ENCODE results near the gene GALNT2. TPM values are rescaled to one million over a fixed set of nuclear protein-coding genes. Genes with fewer than 3 reads are reported as not detected.
A peak's percentile ranks its signal among the peaks of the same experiment; 100 is the strongest.

The GALNT2 gene
- total and polyA plus RNA-seq, 10 of the 15 experiments (the other 5 are each of a cell fraction or from before 2014, with no cell fraction given), result 0.52 to 27.7 (median 16.3) TPM

DNA sequence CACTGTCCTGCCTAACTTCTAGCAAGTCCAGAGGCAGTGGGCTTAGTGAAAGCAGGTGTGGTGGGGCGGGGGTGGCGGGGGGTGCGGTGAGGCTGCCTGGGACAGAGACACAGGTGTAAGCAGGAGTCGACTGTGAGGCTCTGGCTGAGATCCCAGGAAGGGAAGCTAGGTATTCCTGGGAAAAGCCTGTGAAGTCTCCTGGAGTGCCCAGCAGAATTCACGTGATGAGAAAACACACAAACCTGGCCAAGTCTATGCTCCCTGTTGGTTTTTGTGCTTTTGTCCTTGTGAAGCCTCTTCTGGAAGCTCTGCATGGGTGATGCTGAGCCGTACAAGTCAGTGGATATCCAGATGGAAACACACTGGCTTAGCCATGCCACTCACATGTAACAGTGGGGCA is 5.3 kb downstream of the GALNT2 start (continued):
- TF ChIP-seq, protein P1, sequence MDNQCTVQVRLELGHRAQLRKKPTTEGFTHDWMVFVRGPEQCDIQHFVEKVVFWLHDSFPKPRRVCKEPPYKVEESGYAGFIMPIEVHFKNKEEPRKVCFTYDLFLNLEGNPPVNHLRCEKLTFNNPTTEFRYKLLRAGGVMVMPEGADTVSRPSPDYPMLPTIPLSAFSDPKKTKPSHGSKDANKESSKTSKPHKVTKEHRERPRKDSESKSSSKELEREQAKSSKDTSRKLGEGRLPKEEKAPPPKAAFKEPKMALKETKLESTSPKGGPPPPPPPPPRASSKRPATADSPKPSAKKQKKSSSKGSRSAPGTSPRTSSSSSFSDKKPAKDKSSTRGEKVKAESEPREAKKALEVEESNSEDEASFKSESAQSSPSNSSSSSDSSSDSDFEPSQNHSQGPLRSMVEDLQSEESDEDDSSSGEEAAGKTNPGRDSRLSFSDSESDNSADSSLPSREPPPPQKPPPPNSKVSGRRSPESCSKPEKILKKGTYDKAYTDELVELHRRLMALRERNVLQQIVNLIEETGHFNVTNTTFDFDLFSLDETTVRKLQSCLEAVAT (IDR thresholded peaks at IDR 0.05), result no peak
- no peak for TF ChIP-seq NFYA (IDR thresholded peaks at IDR 0.05; ENCODE audit: borderline replicate concordance, low read depth, low read length)
- TF ChIP-seq, protein P2, sequence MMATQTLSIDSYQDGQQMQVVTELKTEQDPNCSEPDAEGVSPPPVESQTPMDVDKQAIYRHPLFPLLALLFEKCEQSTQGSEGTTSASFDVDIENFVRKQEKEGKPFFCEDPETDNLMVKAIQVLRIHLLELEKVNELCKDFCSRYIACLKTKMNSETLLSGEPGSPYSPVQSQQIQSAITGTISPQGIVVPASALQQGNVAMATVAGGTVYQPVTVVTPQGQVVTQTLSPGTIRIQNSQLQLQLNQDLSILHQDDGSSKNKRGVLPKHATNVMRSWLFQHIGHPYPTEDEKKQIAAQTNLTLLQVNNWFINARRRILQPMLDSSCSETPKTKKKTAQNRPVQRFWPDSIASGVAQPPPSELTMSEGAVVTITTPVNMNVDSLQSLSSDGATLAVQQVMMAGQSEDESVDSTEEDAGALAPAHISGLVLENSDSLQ (IDR thresholded peaks at IDR 0.05), result no peak

DNA sequence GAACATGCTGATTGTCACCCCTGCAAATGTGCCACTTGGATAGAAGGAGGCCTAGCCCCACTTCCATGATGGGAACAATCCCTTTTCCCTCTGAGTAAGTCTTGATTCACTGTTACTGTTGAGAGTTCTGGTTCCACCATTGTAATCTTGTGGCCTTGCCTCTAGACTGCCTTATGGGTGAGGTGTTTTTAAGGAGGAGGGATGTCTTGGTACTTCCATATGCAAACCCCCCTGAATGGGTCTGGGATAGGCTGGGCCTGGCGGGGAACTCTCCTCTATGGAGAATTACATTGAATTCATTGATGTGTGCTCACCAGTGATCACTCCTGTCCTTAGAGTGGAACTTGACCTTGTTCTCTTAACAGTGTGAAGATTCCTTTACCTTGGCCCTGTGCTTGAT is 5.8 kb downstream of the GALNT2 start:
- H3K4me1 ChIP-seq (ENCODE audit: control insufficient read depth, insufficient read depth, low read length), result no peaks in the 10 kb centered on the region; the same call in 1 of the 2 replicates
- H2AFZ ChIP-seq (ENCODE audit: control insufficient read depth, low read depth, low read length), result no peak overlapping the region
- peaks cover 61% of the 10 kb centered on the region for H3K79me2 ChIP-seq (ENCODE audit: control insufficient read depth, insufficient read depth, low read length)
- 100% methylated on average over 1 of the region's 1 CpG for WGBS (ENCODE audit: insufficient coverage, insufficient replicate concordance, low lambda C conversion rate, missing lambda C conversion rate)
- in situ Hi-C loops (cut with MboI), result no loop called here
- no peaks in the 10 kb centered on the region for H3K9me3 ChIP-seq (replicated peaks; ENCODE audit: control insufficient read depth, insufficient read depth, low read length)
- peak overlapping the region; percentile 14; the same call in 1 of the 2 replicates for H3K4me2 ChIP-seq (ENCODE audit: control insufficient read depth, insufficient read depth)
- CTCF ChIA-PET, result interaction anchor here (1.2 kb wide), 1 partner anchor 94 kb away, joined by 4 read pairs; no protein-coding TSS in a partner anchor
- no peak for ATAC-seq
- no TSS peak for BruUV-seq (replicated peaks)
- peaks cover 3% of the 10 kb centered on the region for H4K20me1 ChIP-seq (ENCODE audit: control insufficient read depth, insufficient read depth)
- no peaks in the 10 kb centered on the region for H3K27me3 ChIP-seq (replicated peaks in 1 of 2; ENCODE audit: control insufficient read depth in 2 of 2, insufficient read depth in 2 of 2, low read length in 1 of 2)
- RAD21 ChIA-PET (ENCODE audit: unreplicated experiment), result interaction anchor here (1.7 to 1.9 kb wide), 2 partner anchors 32 to 37 kb away, joined by 5 to 6 read pairs; no protein-coding TSS in a partner anchor
- SMC1A ChIA-PET (ENCODE audit: uncharacterized antibody, unreplicated experiment), result no interaction called here
- FAIRE-seq, result no peak
- no peak for TF ChIP-seq BMI1 (IDR thresholded peaks at IDR 0.05; ENCODE audit: borderline replicate concordance)
- TF ChIP-seq CREB1 (IDR thresholded peaks at IDR 0.05; ENCODE audit: low read depth), result no peak
- TF ChIP-seq SMARCA5 (IDR thresholded peaks at IDR 0.05), result no peak
- TF ChIP-seq RUNX3 (IDR thresholded peaks at IDR 0.05; ENCODE audit: low read length), result no peak
- intact Hi-C loops (cut with micrococcal nuclease; ENCODE audit: unreplicated experiment), result loop anchor here (10.0 kb wide), 1 partner anchor 518 kb away; the partner anchor contains the start of gene ABCB10
- H3K9ac ChIP-seq (ENCODE audit: control insufficient read depth, insufficient read depth, low read length), result no peak overlapping the region
- DNase-seq (ENCODE audit: low read depth, low spot score), result no peak
- POLR2A ChIA-PET, result no interaction called here
- no peak overlapping the region for H3K27ac ChIP-seq (ENCODE audit: control insufficient read depth, insufficient read depth)
- H3K36me3 ChIP-seq (ENCODE audit: control insufficient read depth in 2 of 2, insufficient read depth in 2 of 2, low read length in 1 of 2), result 0 out of 4 replicates have a peak, but pooled peaks cover 0 to 6% of the 10 kb centered on the region in 2 experiments
- H3K4me3 ChIP-seq, result no peak overlapping the region
